OCI-M1 (cell line): ENCODE data around the gene GPC2.
"Not testable (repeated sequence)": the region's sequence is repeated elsewhere in the genome, so short reads cannot be mapped to it uniquely, and the experiment has no call there.

Experiments used
- DNase-seq: peaks from one replicate; lab custom pipeline; 2025; lab: John Stamatoyannopoulos, UW

The GPC2 gene

DNA sequence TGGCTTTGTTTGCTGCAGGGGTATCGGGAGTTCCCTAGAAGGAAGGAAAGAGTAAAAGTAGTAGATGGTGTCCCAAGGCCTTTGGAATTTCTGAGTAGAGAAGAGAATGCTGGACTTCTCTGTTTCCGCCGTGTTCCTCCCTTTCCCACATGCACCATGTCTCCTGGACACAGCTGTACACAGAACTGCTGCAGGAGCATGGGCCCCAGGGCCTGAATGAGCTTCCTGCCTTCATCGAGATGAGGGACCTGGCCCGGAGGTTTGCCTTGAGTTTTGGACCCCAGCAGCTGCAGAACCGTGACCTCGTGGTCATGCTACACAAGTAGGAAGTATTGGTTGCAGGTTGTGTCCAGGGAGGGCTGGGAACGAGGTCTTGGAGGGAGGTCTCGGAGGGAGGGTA lies 27.3 kb upstream of the GPC2 start:
- DNase-seq: no peak

DNA sequence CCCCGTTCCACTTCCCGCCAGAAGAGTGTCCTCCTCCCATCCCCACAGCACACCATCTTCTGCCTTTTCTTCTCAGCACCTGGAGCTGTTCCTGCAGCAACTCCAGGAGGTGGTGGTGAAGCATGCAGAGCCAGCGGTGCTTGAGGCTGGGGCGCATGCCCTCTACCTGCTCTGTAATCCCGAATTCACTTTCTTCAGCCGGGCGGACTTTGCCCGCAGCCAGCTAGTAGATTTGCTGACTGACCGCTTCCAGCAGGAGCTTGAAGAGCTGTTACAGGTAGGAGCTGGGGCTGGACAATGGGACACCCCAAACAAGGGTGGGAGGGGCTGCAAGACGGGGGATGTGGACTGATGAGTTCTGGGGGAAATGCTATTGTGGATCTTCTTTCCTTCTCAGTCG lies 23.5 kb upstream of the GPC2 start:
- DNase-seq: no peak

DNA sequence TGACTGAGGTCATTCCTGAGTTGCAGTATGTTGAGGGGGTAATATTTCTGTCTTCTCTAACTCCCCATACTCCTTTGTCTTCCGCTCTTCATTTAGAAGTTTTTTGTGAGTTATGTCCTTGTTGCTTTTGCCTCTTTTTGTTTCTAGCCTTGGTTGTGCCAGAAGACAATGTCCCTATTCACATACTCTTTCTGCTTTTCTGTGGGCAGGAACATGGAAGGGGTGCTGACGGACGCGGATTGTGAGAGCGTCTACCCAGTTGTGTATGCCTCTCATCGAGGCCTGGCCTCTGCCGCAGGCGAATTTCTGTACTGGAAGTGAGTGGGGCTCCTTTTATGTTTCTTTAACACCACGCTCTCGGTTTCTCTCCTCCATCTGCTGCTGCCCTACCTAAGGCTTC lies 21.1 kb upstream of the GPC2 start:
- DNase-seq: no peak

DNA sequence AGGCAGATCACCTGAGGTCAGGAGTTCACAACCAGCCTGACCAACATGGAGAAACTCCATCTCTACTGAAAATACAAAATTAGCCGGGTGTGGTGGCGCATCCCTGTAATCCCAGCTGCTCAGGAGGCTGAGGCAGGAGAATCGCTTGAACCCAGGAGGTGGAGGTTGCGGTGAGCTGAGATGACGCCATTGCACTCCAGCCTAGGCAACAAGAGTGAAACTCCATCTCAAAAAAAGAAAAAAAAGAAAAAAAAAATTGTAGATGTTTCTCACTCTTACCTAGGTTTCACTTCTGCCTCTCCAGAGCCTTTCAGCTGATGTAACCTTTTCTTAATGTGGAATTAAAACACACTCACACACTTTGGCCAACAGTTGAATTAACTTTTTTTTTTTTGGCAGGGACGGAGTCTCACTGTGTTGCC lies 18.7 kb upstream of the GPC2 start:
- DNase-seq: not testable (repeated sequence)

DNA sequence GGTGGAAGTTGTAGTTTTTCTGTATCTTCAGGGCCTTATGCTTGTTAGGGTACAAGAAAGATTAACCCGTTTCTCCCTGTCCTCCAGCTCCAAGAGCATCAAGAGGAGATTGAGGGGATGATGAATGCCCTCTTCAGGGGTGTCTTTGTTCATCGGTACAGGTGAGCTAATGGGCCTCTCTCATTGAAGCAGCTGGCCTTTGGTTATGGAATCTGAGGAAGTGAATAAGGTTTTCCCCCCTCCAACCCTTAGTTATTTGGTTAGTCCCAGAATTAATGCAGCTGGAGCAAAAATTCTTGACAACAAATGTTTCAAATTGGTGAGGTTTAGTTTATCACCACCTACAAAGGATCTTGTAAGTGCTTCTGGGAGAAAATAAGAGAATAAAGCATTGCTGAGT lies 18.0 kb upstream of the GPC2 start:
- DNase-seq: no peak

DNA sequence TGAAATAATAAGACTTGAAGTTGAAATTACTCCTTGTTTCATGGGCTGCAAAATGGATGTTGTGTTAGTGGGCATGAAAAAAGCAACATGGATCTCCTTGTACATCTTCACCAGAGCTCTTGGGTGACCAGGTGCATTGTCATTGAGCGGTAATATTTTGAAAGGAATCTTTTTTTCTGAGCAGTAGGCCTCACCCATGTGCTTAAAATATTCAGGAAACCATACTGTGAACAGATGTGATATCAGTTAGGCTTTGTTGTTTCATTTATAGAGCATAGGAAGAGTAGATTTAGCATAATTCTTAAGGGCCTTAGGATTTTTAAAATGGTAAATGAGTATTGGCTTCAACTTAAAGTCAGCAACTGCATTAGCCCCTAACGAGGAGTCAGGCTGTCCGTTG lies 15.8 kb upstream of the GPC2 start:
- DNase-seq: no peak

DNA sequence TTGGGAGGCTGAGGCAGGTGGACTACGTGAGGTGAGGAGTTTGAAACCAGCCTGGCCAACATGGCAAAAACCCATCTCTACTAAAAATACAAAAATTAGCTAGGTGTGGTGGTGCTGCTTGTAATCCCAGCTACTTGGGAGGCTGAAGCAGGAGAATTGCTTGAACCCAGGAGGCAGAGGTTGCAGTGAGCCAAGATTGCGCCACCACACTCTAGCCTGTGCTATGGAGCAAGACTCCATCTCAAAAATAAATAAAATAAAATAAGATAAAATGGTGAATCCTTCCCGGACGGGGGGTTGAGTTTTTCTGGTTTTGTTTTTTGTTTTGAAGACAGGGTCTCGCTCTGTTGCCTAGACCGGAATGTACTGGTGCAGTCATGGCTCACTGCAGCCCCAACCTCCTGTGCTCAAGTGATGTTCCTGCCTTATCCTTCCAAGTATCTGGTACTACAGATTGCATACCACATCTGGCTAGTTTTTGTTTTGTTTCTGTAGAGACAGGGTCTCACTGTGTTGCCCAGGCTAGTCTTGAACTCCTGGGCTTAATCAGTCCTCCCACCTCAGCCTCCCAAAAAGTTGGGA lies 15.2 kb upstream of the GPC2 start:
- not testable (repeated sequence) for DNase-seq

DNA sequence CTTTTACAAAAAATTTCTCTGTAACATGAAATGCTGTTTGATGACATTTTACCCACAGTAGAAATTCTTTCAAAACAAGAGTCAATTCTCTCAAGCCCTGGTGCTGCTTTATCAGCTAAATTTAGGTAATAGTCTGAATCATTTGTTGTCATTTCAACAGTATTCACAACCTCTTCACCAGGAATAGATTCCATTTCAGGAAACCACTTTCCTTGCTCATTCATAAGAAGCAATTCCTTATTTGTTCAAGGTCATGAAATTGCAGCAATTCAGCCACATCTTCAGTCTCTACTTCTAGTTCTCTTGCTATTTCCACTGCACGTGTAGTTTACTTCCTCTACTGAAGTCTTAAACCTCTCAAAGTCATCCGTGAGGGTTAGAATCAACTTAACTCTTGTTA lies 14.6 kb upstream of the GPC2 start:
- peak; percentile 40 for DNase-seq

DNA sequence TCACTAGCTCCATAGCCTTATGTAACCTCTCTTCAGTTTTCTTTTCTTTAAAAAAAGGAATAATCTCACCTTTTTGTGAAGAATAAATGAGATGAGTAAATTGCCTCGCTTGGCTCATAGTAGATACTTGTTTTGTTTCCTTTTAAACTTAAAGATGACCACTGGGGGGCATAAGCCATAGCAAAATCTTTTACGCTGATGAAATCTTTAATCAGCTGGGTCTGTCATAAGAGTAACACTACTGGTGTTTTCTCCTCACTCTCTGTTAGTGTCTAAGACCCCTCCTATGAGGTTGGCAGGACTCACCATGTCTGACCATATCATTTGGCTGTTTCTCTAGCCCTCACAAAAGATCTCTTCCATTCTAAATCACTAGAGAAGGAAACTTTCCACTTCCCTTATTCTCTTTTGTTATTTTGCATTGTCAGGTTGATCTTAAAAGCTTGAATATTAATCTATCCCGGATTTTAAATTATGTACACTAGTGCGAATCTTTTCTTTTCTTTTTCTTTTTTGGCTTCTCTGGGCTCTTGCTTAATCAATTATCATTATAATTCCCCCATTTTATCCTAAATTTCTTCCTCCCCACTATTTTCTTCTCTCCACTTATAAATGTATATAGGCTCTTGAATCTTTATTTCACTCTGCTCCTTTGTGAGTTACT lies 13.0 kb upstream of the GPC2 start:
- DNase-seq: peak; percentile 97

DNA sequence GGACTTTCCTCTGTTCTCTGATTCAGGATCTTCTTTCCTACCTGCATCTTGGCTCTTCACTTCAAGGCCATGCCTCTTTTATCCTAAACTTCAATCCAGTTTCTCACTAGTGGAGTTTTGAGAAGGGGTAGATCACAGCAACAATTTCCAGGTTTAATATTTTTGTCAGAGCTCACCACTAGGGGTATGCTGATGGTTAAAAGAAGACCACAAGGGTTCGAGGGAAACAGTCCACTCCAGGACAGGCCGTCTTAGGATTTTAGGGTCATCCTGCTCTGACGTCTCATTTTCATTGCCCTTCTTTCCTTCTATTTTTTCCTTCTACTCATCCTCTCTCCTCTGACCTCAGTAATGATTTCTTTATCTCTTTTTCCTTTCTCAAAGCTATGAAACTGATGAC lies 11.9 kb upstream of the GPC2 start:
- peak; percentile 64 for DNase-seq

DNA sequence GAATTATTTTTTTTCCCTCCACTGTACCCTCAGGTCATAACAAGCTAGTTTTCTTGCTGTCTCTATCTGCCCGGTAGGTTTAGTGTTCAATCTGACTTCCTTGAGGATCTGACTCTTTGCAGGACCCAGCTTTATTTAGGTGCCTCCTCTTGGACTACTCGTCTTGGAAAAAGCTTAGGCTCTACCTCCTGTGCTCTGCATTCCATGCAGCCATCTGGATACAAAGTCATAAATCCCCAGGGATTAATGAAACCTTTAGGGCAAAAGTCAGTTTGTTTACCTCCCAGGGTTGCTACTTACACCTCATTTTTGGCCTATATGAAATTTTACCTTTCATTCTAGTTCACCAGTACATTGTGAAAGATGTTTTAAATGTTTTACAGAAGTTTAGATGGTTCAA lies 8.5 kb upstream of the GPC2 start:
- no peak for DNase-seq

DNA sequence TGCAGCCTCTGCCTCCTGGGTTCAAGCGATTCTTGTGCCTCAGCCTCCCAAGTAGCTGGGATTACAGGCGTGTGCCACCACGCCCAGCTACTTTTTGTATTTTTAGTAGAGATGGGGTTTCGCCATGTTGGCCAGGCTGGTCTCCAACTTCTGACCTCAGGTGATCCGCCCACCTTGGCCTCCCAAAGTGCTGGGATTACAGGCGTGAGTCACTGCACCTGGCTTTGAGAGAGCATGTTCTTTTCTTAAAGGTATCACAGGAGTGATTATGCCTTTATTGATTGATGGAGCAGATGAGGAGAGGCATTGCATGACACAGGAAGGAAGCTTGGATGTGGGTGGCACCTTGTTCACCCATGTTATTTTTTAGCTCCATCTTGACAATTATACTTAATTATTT lies 5.9 kb upstream of the GPC2 start:
- not testable (repeated sequence) for DNase-seq

DNA sequence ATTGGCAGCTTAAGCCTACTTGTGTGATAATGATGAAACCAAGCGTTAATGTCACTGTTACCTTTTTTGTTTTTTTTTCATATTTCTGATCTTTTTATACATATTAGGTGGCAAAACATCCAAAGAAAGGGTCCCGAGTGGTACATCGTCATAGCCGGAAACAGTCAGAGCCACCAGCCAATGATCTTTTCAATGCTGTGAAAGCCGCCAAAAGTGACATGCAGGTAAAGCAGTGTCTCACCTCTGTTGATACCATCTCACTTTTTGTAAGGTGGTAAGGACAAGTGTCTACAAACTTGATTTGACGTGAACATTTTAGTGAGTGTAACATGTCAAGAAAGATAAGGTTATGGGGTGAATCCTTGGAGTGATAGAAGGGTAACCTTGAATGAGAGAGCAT lies 5.4 kb upstream of the GPC2 start:
- DNase-seq: not testable (repeated sequence)

DNA sequence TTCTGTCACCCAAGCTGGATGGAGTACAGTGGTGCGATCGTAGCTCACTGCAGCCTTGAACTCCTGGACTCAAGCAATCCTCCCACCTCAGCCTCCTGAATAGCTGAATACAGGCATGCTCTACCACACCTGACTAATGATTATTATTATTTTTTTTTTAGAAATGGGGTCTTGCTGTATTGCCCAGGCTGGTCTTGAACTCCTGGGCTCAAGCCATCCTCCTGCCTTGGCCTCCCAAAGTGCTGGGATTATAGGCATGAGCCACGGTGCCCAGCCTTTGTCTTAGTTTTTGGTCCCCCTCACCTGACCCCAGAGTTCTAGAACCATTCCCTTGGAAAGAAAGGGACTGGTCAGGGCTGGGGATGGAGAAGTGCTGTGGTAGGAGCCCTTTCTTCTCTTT lies 2.9 kb upstream of the GPC2 start:
- not testable (repeated sequence) for DNase-seq

DNA sequence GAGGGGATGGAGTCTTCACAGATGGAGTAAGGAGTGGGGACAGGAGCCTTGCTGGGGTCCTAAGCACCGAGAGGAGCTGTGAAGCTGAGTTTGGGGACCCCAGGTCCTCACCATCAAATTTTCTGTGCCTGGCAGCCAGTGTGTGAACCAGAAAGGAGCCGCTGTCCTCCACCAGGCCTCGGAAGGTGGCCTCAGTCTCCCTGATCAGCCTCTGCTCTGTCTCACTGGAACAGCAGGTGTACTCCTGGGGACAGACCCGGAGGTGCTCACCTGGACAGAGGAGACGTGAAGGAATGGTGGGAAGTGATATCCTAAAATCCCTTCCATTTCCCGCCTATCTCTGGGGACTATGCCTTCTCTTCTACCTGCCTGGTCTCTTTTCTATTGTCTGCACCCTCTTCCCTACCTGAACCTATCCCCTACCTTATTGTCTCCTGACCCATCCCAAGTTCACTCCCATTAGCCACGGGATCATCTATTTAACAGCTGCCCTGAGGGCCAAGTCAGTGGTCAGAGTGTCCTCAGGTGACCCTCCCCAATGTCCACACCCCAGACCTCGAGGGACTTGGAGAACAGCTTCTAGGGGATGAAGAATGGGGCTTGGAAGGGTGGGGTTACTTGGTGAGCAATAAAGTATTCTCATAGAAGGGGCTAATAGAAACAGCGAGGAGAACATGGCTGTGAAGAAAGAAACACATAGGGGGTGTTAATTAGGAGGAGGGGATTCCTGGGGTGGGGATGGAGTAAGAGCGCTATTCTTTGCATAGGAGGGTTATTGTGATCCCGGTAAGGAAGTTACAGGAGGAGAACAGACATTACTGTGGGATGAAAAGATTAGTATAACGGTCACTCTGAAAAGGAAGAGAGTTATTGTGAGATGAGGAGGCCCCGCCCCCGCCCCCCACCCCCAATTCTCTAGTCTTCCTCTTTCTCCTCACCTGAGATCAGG lies 811 bp downstream of the GPC2 start:
- no peak for DNase-seq

DNA sequence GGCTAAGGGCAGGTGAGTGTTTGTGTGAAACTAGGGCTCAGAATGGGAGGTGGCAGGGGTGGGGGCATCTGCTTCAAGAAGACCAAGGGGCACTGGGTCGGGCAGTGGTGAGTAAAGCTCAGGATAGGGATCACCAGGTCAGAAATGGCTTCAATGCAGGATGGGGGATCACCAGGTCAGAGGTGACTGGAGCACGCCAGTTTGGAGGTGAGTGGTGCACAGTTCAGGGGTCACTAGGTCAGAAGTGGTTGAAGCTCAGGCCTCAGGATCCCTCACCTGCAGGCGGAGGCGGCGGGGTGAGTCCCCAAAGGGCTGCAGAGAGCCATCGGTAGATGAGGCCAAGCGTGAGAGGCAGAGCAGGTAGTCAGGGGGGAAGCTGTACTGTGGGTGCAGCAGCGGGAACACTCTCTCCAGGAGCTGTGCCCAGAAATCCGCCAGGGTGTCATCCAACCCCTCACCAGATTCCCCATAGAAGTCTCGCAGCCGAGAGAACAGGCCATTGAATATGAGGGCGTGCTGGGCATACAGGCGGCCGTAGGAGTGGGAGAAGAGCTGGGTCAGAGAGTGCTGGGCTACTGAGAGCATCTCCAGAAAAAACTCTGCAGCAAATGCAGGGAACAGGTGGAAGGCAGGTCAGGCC lies 1.8 kb downstream of the GPC2 start:
- no peak for DNase-seq

DNA sequence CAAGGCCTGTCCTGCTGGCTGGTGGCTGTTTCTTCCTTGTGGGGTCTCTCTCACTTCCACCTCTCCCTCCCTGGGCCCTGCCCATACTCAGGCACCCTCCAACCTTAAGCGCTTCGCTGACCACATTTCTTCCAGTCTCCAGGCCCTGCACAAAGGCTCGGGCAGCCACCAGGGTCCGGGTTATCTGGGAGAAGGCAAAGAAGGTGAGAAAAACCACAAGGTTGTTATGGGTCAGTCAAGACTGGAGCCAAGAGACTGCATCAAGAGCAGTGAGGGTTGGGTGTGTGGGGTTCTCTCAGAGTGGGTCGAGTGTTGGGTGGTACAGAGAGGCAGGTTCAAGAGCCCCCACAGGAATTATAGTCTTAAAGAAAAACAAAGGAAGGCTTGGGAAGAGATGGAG lies 2.6 kb downstream of the GPC2 start:
- no peak for DNase-seq

DNA sequence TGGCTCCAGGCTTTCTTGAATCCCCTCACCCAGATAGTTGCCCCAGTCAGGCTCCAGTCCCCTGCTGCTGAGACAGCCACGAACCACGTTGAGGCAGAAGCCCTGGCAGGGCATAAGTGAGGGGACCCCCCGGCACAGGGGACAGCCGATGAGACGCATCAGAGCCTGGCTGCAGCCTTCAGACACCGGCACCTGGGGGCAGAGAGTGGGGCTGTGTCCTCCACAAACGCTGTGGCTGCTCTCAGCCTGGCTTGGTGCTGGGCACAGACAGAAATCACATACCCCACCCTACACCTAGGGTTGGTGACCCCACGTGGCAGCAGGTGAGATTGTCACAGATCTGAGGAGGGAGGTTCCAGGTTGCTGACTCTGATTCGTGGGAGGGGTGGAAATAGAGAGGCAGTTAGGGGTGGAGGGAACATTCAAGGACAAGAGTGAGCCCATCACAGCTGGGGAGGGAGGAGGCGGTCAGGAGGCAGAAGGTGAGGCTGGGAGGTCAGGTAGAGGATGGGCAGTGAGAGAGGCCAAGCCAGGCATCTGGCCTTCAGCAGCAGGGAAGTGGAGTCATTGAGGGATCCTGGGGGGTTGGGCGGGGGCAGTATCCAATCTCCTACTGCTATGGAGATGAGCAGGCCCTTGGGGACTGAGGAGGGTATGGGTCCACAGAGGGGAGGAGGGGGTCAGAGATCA lies 3.2 kb downstream of the GPC2 start:
- DNase-seq: no peak

DNA sequence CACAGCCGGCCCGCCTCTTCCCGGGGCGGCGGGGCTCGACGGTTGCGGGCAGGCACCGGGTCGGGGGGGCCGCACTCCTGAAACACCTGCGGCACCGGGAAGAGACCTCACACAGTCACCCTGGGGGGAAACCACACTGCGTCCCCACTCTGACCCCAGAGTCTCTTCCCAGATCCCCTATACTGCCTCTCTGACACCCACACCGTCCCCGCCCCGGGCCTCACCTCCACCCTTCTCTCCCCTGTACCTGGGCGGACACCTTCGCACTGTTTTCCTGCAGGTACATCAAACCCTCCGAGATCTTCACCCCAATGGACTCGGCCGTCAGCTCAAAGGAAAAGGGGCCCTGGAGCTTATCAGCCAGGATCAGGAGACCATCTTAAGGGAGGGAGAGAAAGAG lies 5.3 kb downstream of the GPC2 start:
- no peak for DNase-seq

DNA sequence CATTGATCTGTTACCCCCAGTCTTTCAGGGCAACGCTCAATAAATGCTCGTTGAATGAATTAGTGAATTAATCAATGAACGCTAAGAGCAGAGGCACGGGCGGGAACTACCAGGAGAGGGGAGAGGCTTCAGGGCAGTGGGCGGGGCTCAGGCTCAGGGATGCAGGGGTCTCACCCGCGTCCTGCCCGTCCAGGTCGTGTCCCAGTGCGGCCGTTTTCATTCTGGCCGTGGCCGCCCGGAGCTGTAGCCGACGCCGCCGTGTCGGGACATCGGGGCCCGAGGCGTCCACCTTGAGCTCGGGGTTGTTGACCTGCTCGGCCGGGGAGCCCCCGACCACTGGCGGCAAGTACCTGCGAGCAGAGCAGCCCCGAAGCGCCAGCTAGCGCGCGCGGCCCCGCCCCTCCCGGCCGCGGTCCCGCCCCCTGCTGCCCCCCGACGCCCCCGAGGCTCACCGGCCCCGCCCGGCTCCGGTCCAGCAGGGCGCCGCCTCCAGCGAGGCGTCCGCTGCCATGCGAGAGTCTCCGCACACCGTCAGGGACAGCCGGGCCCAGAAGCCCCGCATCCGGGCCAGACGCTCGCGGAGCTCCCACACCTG lies 6.0 kb downstream of the GPC2 start:
- DNase-seq: no peak

DNA sequence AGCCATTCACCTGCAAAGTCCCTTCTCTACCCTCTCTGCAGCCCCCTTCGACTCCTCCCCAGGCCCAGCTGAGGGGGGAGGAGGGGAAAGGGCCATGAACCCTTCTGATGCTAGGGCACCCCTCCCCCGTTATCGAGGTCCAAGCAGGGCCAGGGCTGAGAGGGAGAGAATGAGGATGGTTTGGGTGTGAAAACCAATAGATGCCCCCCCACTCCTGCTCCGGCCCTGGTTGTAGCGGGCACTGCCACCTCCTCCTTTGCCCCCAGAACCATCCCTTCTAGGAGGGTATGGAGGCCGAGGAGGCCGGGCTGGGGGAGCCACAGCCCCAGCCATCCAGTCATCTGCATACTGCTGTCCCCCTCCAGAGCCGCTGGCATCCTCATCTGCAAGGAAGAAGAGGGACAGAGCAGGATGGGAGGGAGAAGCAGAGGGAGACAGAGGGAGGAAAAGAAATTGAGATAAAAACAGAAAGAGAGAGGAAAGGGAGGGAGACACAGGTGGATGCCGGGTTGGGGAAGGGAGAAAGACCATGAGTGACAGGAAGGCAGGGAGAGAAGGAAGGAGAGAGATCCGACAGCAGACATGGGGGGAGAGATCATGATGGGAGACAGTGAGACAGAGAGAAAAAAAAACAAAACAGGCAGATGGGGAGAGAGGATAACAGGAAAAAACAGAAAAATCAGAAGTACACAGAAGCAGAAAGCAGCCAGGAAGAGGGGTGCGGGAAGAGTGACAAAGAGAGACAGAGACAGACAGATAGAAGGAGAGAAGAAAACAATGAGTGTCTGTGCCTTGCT lies 6.9 kb downstream of the GPC2 start:
- DNase-seq: no peak
